Right atrium auricular region (tissue), 2 donors: Measurements from ENCODE around the gene ZNF549. TPM values are rescaled to one million over a fixed set of nuclear protein-coding genes. Genes with fewer than 3 reads are reported as not detected.
A peak's percentile ranks its signal among the peaks of the same experiment; 100 is the strongest.

Experiments used
- DNase-seq: peaks from one replicate; pipeline ENCODE4 v3.0.0-alpha.2; 2019; ENCODE audit warnings: low spot score
- H3K27ac ChIP-seq, 2 donors: fragments of 200-600 bp; sonication (generic); 1 replicate in 1 of 2; 2 replicates in 1 of 2; pipeline ENCODE4 v1.5.1; 2016 to 2019
- H3K27me3 ChIP-seq, 2 donors: fragments of 200-600 bp; sonication (generic); one replicate each; pipeline versions ENCODE4 v1.5.1 to v1.6.0; 2017 to 2019
- H3K36me3 ChIP-seq: fragments of 200-600 bp; sonication (generic); one replicate; pipeline ENCODE4 v1.5.1; 2016
- H3K4me1 ChIP-seq, 2 donors: fragments of 200-600 bp; sonication (generic); one replicate each; pipeline versions ENCODE4 v1.5.1 to v1.6.0; 2017 to 2019
- H3K4me3 ChIP-seq, 2 donors: fragments of 200-600 bp; sonication (generic); 1 replicate in 1 of 2; 2 replicates in 1 of 2; pipeline ENCODE4 v1.5.1; 2017 to 2019; ENCODE audit warnings: mild to moderate bottlenecking in 1 of 2, moderate library complexity in 1 of 2
- H3K9me3 ChIP-seq, 2 donors: fragments of 200-600 bp; sonication (generic); one replicate each; pipeline ENCODE4 v1.5.1; 2019
- total RNA-seq, 2 donors: library from RNA; depleted of rRNA; stranded (reverse); fragments of >200 nt; gene quantifications; one replicate each; pipeline ENCODE4 v1.1.0, GENCODE V29; 2016
- TF ChIP-seq, protein P1 (sequence below), 2 donors: fragments of 200-600 bp; sonication (generic); IDR thresholded peaks; one replicate each; pipeline ENCODE4 v1.5.1; 2019; ENCODE audit warnings: antibody characterized with exemption in 2 of 2

Gene ZNF549
- total RNA-seq, 2 donors from 2014 or later: 2.2 to 4.1 TPM

DNA sequence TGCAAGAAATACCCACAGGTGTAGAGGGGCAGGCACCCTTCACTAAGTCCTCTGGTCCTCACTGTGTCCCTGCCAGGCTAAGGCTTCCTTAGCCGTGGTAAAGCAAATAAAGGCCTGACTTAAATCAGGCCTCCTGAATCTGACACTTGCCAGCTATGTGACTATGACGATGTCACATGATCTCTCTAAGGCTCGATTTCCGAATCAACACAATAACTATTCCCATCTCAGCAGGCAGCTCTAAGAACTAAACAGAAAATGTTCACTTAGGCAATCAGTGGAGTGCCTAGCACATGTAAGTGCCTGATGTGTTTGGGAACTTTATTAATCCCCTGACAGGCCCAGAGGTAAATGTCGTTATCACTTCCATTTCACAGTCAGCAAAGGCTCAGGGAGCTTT, 30.5 kb downstream of the ZNF549 start:
- Histone ChIP-seq H3K27ac (peak overlapping the region; percentile 3 to 45), H3K9me3 (peaks cover 0 to 8% of the 10 kb centered on the region in 2 donors), H3K27me3 (no peaks in the 10 kb centered on the region), H3K36me3 (peaks cover 39% of the 10 kb centered on the region), H3K4me1 (peaks cover 0 to 23% of the 10 kb centered on the region in 2 donors), H3K4me3 (no peak overlapping the region)
- TF ChIP-seq, protein P1, sequence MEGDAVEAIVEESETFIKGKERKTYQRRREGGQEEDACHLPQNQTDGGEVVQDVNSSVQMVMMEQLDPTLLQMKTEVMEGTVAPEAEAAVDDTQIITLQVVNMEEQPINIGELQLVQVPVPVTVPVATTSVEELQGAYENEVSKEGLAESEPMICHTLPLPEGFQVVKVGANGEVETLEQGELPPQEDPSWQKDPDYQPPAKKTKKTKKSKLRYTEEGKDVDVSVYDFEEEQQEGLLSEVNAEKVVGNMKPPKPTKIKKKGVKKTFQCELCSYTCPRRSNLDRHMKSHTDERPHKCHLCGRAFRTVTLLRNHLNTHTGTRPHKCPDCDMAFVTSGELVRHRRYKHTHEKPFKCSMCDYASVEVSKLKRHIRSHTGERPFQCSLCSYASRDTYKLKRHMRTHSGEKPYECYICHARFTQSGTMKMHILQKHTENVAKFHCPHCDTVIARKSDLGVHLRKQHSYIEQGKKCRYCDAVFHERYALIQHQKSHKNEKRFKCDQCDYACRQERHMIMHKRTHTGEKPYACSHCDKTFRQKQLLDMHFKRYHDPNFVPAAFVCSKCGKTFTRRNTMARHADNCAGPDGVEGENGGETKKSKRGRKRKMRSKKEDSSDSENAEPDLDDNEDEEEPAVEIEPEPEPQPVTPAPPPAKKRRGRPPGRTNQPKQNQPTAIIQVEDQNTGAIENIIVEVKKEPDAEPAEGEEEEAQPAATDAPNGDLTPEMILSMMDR (IDR thresholded peaks at IDR 0.05): no peak
- DNase-seq: no peak

DNA sequence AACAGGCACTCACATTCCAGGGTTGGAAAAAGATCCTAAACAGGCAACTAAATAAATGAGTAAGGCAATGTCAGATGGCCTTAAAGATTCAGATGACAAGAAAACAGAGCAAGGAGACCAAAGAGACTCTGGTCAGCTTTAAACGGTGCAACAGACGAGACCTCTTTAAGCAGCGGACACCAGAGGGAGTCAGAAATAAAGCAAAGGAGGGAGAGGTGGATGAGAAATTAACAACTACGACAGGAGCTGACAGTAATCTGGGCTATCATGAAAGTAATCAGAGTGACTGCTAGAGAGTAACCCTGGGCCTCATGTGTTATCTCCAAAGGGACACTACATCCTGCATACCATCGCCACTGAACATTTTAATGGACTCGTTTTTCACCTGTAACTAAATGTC, 31.4 kb downstream of the ZNF549 start:
- DNase-seq: no peak
- H3K9me3 ChIP-seq: peaks cover 0 to 4% of the 10 kb centered on the region in 2 donors
- peak overlapping the region; percentile 85 to 98 for H3K4me3 ChIP-seq
- peak overlapping the region in 1 of 2 donors; percentile 85 for H3K27ac ChIP-seq
- peaks cover 0 to 23% of the 10 kb centered on the region in 2 donors for H3K4me1 ChIP-seq
- H3K27me3 ChIP-seq: no peaks in the 10 kb centered on the region
- TF ChIP-seq, protein P1 (IDR thresholded peaks at IDR 0.05): no peak
- peaks cover 30% of the 10 kb centered on the region for H3K36me3 ChIP-seq

DNA sequence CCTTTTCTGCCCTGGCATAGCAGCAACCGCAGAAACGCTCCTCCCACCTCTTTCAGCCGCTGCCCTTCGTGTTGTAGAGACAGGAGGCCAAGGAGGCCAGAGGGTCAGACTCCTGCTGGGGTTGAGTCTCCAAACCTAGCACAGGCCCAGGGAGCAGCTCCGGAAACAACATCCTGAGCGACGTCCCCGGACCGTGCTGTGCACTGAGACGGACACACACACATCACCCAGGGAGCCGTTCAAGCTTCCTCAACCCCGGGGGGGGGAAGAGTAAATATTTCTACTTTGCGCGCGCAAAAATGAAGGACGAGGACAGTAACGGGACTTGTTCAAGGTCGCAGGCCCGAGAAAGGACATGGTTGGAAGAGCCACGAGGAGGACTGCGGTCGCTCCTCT, 31.9 kb downstream of the ZNF549 start:
- Histone ChIP-seq H3K9me3 (peaks cover 0 to 9% of the 10 kb centered on the region in 2 donors), H3K4me1 (peaks cover 0 to 23% of the 10 kb centered on the region in 2 donors), H3K27ac (peak overlapping the region; percentile 82 to 85), H3K27me3 (no peaks in the 10 kb centered on the region), H3K4me3 (peak overlapping the region; percentile 85 to 98), H3K36me3 (peaks cover 25% of the 10 kb centered on the region)
- DNase-seq: no peak
- TF ChIP-seq, protein P1 (IDR thresholded peaks at IDR 0.05): no peak

DNA sequence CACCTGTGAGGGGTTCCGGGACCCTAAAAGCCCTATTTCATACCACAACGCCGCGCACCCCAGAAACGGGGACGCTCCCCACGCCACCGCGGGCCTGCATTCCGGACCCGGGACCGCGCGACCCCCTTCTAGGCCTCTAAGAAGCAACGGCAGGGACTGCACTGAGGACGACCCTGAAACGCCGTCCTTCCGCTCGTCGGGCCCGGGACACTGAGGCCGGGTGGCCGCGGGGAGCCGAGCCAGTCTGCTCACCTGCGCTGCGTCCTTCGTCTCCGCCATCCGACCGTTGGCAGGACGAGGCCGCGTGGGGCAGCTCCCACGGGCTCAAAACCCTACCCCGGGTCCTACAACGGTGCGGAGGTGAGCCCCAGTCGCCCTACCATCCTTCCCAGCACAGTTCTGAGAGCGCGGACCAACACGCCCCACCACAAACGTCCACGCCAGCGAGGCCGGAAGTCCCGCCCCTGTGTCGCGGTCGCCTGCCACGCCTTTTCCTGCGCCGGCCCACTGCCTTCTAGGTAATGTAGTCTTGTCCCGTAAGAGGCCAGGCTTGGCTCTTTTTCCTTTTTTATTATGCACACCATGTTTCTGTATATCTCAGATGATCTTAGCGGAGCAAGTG, 32.4 kb downstream of the ZNF549 start, which contains the start of gene ZNF550:
ZNF550 (minus strand) TSS at position 460 of the 622 bp plus-strand sequence; CDS start at position 279, 181 bp downstream.
- Histone ChIP-seq H3K4me3 (peak within 1 kb of the TSS; percentile 85 to 98), H3K27ac (peak within 1 kb of the TSS; percentile 82 to 85), H3K27me3 (no peaks in the 10 kb centered on the region), H3K36me3 (peaks cover 20% of the 10 kb centered on the region), H3K9me3 (peaks cover 0 to 14% of the 10 kb centered on the region in 2 donors), H3K4me1 (peaks cover 0 to 23% of the 10 kb centered on the region in 2 donors)
- TF ChIP-seq, protein P1 (IDR thresholded peaks at IDR 0.05): no peak
- DNase-seq: peak; percentile 93

DNA sequence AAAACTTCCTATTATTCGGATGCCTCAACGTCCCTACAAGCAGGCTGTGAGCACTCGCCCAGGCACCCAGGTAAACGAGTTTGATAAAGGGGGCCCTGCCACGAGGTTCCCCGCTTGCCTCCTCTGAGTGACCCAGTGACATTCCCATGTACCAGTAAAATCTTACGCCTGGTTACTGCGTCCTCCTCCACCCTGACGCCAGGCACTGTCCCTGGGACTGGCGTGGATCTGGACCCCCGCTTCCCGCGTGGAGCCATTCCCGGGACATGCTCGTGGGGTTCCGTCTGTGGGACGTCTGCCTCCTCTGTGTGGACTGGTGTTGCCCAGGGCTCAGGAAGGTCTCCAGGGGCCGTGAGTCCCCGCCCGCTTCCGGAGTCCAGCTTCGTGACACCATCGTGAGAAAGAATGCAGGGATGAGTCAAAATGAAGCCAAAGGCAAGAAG, 32.9 kb downstream of the ZNF549 start:
- Histone ChIP-seq H3K4me1 (peaks cover 0 to 23% of the 10 kb centered on the region in 2 donors), H3K27me3 (no peaks in the 10 kb centered on the region), H3K27ac (peak overlapping the region; percentile 82 to 85), H3K4me3 (peak overlapping the region; percentile 85 to 98), H3K9me3 (peaks cover 0 to 20% of the 10 kb centered on the region in 2 donors), H3K36me3 (peaks cover 14% of the 10 kb centered on the region)
- TF ChIP-seq, protein P1 (IDR thresholded peaks at IDR 0.05): no peak
- no peak for DNase-seq
